AG09309 (cell line): ENCODE measurements around the gene ARHGAP24.

Experiments
- DNase-seq: peaks from one replicate; pipeline ENCODE4 v3.0.0-alpha.2; 2010; ENCODE audit warnings: low read depth
- H3K4me3 ChIP-seq: 2 replicates; pipeline ENCODE4 v1.5.1; 2011; ENCODE audit warnings: mild to moderate bottlenecking, low read depth, low read length, moderate library complexity; ENCODE audit not compliant: control insufficient read depth
- TF ChIP-seq, protein P1 (sequence below): IDR thresholded peaks from 2 replicates; pipeline ENCODE4 v1.5.1; 2011; ENCODE audit warnings: mild to moderate bottlenecking, low read depth, low read length, inconsistent platforms; ENCODE audit not compliant: insufficient read depth, control insufficient read depth; ENCODE audit errors: missing control alignments

Gene ARHGAP24

DNA sequence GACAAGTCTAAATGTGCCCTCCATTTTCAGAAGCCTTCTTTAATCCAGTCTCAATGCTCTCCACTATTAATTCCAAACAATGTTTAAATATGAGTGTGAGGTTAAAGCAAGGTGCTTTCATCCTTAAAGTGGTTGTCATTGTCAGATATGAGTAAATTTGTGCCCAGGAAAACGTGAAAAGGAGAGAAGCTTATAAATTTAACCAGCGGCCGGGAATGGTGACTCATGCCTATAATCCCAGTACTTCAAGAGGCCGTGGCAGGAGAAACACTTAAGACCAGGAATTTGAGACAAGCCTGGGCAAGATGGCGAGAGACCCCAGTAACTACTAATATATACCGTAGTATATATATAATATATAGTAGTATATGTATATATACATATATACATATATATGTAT, 270.0 kb downstream of the ARHGAP24 start:
- DNase-seq: no peak
- TF ChIP-seq, protein P1, sequence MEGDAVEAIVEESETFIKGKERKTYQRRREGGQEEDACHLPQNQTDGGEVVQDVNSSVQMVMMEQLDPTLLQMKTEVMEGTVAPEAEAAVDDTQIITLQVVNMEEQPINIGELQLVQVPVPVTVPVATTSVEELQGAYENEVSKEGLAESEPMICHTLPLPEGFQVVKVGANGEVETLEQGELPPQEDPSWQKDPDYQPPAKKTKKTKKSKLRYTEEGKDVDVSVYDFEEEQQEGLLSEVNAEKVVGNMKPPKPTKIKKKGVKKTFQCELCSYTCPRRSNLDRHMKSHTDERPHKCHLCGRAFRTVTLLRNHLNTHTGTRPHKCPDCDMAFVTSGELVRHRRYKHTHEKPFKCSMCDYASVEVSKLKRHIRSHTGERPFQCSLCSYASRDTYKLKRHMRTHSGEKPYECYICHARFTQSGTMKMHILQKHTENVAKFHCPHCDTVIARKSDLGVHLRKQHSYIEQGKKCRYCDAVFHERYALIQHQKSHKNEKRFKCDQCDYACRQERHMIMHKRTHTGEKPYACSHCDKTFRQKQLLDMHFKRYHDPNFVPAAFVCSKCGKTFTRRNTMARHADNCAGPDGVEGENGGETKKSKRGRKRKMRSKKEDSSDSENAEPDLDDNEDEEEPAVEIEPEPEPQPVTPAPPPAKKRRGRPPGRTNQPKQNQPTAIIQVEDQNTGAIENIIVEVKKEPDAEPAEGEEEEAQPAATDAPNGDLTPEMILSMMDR: no peak
- no peak overlapping the region for H3K4me3 ChIP-seq

DNA sequence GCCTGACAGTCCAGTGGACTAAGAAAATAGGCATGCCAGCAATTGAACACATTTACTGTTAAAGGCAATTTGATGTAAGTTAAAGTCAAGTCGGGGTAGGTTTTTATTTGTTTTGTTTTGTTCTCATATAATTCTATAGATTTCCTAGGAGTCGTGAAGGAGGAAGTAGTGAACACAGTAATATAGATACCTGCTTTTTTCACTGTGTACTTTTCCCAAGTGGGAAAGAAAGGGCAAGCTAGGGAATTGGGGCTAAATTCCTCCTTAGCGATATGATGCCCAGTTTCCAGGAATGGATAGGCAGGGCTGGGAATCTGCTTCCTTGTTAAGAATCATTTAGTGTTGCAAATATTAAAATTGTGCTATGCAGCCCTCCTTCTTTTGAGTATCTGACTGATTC, 271.0 kb downstream of the ARHGAP24 start:
- no peak overlapping the region for H3K4me3 ChIP-seq
- TF ChIP-seq, protein P1: no peak
- no peak for DNase-seq

DNA sequence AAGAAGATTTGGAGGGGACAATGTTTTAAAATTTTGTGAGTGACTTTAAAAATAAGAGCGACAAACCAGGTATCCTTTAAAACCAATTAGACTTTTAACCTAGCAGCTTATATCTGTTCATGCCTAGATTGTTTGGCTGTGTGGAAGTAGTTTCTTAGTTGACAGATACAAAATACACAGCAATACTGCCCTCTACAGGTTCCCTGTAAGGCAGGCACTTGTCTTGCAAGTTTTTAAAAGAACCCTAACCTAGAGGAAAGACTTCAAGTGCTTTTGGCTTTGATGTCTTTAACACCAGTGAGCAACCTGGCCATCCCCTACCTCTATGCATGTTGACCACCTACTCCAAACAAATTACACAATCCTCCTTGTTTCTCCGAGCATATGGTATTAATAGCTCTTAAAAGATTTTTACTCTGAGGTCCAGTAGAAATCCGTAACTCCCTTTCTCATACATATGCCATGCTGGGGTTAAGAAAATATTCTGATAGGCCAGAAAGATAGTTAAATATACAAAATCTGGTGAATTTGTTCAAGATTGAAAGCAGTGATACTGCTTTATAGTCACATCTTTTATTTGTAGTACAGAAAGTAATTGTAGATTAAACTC, 273.0 kb downstream of the ARHGAP24 start:
- TF ChIP-seq, protein P1: peak; percentile 84
- H3K4me3 ChIP-seq: no peak overlapping the region
- peak; percentile 73 for DNase-seq

DNA sequence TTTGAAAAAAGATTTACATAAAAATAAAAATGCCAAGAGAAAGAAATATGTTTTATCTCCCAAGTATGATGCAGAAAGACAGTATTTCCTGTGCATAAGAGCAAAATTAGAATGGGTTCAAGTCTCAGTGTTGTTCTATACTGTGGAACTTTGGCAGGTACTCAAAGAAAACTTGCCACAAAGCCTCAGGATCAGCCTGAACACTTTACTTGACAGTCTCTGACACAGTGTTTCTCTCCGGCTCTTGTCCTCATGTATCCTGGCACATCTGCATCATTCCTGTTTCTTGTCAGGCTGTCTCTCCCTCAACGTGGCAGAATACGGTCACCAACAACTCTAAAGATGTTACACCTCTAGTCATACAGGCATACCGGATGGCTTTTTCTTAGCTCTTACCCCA, 273.7 kb downstream of the ARHGAP24 start:
- H3K4me3 ChIP-seq: no peak overlapping the region
- no peak for DNase-seq
- TF ChIP-seq, protein P1: no peak

DNA sequence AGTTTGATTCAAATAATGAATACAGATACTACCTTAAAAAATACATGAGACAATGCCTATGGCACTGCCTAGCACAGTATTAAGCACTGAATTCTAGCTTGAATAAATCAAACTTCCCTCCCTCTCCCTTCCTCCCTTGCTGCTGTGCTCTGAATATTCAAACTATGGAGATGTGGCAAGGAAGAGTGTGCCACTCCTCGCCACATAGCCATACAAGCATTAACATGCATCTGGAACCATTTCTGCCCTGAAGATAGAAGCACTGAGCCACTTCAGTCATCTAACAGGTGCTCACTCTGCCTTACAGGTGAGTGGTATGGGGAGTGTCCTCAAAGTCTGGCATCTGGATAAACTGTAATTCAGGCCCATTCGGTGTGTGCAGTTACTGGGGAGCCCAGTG, 276.9 kb downstream of the ARHGAP24 start:
- DNase-seq: no peak
- H3K4me3 ChIP-seq: no peak overlapping the region
- TF ChIP-seq, protein P1: no peak

DNA sequence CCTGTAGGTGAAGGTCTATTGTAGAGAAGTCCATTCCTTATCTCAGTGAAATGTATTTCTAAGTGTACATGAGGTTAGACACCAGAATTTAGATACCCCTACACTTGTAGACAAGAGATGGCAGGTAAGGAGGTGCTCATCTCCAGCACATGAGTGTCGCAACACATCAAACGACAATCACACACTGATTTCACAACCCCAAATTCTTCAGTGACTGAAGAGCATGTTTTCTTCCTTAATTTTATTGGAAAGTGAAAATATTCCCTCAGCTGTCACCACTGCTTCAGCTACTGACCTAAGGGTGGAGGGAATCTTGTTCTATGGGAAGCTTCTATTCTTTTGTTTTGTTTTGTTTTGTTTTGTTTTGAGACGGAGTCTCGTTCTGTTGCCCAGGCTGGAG, 280.3 kb downstream of the ARHGAP24 start:
- DNase-seq: no peak
- TF ChIP-seq, protein P1: no peak
- no peak overlapping the region for H3K4me3 ChIP-seq

DNA sequence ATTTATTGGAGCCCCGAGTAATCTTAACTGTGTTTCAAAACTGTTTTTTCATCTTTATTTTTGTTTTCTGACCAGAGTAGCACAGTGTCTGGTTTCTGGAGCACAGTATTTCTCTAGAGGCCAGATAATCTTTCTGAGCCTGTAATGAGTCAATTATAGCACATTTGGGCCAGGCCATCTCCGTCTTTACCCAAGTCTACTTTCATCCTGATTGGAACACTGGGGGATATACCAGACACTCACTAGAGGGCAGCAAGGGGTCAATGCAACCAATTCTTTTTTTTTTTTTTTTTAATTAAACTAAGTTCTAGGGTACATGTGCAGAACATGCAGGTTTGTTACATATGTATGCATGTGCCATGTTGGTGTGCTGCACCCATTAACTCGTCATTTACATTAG, 282.0 kb downstream of the ARHGAP24 start:
- DNase-seq: no peak
- TF ChIP-seq, protein P1: peak; percentile 60
- H3K4me3 ChIP-seq: no peak overlapping the region
